Endometrium (tissue), 2 donors: ENCODE results near the gene PPP3CB.

Experiments
- FAIRE-seq: peaks from 2 replicates; lab custom pipeline; 2012; peaks lifted over from hg19 to GRCh38; lab: Jason Lieb, UNC
- donor health status: control.
- donor health status: control.

Gene PPP3CB

DNA sequence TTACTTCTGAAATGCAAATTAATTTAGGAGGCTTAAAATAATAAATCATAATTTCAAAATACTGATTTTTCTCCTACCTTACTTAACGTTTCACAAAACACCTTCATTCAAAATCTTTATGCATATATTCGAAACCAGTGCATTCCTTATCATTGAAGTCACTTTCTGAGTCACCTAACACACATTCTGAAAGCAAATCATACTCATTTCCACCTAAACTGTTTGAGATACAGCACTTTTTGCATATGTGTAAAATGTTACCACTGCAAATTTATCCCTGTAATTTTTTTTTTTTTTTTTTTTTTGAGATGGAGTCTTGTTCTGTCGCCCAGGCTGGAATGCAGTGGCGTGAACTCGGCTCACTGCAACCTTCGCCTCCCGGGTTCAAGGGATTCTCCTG, 15.7 kb downstream of the PPP3CB start:
- FAIRE-seq: no peak

DNA sequence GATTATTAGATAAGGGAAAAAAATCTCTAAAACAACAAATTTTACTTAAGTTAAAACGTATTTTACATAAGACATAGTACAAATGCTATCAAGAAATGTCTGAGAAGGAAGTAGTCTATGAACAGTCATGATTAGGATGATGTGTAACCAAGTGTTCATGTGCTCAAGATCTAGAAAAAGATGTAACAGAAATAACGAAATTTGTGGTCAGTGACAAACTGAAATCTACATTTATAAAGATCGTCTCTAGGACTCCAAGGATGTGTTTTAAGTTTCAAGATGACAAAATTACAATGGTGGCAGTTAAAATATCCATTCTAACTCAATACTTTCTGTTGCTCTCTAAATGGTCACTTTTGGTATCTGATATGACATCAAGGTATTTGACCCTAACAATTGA, 17.2 kb downstream of the PPP3CB start:
- FAIRE-seq: no peak

DNA sequence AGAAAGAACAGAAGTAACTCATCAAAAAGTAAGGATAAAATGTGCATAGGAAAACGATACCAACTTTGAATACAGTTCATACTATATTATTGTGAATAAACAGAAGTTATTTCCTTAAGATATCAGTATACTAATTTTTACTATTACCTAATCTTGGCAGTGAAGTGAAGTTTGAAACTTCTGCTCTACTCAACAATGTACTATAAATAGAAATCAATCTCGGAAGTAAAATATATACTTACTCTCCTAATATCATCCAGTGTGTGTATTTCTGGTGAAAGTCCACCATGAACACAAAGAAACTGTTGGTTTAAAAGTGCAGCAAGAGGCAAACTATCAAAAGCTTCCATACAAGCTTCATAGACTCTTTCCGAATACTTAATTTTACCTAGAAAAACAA, 24.6 kb downstream of the PPP3CB start:
- FAIRE-seq: no peak

DNA sequence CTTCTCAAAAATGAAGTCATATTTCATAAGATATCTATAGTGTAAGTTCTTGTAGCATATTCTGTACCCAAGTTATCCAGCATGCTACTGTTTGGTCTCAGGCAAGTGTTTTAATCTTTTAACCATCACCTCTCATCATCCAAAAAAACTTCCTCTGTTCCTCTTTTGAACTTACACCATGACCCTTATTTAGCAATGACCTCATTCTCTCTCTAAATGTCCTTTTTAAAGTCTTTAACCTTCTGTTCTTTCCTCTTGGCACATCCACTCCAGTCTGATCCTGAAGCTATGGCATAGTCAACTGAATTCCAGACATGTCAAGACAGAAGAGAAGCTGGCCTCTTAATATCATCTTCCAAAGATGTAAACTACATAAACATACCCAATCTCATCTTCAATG, 26.2 kb downstream of the PPP3CB start:
- no peak for FAIRE-seq

DNA sequence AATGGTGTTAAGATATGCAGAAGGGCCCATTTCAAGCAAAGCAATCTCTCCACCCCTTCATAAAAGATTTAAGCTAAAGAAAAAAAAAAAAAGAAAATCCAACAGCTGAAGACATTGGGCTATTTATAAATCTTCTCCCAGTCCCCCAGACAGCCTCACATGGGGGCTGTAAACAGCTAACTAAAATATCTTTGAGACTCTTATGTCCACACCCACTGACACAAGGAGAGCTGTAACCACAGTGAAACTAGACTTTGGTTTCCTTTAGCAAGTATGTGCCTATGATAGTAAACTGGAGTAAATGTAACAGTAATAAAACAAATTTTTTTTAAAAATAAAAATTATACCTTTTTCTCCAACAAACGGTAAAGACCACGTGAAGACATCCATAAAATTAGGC, 28.6 kb downstream of the PPP3CB start:
- FAIRE-seq: no peak

DNA sequence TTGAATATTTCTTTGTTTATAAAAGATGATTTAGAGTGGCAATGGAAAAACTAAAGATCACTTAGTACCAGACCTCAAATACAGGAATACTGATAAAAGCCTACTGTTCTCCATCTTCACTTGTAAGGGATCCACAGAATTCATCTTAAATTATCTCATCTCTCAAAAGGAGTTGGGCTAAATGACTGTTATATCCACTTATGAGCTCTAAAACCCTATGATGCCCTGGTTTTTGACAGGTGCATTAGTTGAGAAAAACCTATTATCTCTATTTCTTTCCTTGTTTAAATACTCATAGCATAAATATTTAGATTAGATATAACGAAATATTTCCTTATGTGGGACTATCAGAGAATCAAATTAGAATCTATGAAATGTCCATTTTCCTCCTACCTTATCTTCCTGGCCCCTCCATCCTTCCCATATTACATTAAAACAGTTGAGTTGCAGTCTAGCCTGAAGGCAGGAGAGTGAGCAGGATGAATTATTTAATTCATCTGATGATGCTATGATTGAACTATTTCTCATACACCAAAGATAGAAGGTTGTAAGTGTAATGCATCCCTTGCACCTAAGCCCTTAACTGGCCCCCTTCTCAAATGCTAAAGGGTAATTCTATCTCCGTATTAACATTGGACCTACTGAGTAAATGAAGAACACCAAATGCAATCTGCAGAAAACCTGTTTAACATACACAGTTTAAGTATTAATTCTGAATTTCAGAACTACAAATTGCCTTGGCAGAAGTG, 29.7 kb downstream of the PPP3CB start:
- no peak for FAIRE-seq

DNA sequence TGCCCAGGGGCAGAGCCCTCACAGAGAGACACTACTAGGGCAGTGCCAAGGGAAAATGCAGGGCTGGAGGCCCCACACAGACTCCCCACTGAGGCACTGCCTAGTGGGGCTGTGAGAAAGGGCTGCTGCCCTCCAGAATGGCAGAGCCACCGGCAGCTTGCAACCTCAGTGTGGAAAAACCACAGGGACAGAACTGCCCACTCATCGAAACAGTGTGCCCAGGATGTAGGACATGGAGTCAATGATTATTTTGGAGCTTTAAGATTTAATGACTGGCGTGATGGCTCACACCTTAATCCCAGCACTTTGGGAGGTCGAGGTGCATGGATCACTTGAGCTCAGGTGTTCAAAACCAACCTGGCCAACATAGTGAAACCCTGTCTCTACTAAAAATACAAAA, 34.9 kb downstream of the PPP3CB start:
- no peak for FAIRE-seq

DNA sequence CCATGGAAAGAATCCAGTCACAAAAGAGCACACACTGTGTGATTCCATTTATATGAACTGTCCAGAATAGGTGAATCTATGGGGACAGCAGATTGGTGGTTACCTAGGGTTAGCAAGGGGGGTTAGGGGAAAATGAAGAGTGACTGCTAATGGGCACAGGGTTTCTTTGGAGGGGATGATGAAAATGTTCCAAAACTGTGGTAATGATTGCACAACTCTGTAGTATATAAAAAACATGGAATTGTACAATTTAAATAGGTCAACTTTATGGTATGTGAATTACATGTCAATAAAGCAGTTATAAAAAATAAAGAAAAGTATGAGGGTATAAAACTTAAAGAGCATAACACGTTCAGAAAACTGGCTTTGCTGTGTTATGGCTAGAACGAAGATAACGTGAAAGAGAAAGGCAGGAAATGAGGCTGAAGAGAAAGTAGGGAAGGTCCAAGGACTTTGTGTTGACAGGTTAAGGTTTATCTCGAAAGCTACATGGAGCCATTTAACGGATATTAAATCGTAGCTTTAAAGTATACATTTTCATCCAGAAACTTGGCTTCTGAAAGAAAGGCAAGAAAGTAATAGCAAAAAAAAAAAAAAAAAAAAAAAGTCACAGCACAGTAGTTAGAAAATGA, 36.0 kb downstream of the PPP3CB start:
- FAIRE-seq: no peak

DNA sequence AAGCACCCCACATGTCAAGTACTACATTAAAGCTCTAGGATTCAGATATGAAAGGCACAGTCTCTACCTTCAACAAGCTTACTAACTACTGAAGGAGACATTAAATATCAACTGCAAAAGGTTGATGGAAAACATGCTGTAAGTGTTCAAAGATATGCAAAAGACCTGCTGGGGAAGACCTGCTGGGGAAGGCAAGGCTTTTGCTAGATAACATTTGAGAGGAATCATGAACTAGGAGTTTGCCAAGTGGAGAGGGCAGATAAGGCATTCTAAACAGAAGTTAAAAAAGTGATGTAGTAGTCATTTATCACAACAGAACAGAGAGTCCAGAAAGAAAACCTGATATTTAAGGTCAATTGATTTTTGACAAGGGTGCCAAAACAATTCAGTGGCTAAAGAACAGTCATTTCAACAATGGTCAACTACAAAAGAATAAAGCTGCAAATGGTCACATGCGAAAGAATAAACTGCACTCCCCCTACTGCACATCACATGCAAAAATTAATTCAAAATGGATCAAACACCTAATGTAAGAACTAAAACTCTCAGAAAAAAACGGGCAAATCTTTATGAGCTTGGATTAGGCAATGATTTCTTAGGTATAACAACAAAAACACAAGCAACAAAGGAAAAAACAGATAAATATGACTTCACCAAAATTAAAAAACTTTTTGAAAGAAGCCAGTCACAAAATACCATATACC, 39.5 kb downstream of the PPP3CB start:
- no peak for FAIRE-seq

DNA sequence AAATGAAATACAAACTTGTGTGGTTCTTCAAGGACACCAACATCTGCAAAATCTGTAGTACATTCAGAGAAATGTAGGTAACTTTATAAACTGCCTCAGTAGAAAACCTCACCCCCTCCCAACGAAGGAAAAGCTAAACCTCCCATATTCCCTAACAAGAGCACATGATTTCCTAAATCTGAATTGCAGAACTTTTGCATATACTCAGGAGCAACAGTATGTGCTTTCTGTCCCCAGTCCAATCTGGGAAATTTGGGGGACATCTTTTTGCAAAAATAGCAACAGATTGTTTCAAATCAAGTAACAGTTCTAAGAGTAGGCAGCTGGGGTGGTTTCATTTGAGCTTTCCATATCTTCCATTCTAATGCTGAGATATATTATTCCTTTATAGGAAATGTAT, 46.7 kb downstream of the PPP3CB start:
- no peak for FAIRE-seq

DNA sequence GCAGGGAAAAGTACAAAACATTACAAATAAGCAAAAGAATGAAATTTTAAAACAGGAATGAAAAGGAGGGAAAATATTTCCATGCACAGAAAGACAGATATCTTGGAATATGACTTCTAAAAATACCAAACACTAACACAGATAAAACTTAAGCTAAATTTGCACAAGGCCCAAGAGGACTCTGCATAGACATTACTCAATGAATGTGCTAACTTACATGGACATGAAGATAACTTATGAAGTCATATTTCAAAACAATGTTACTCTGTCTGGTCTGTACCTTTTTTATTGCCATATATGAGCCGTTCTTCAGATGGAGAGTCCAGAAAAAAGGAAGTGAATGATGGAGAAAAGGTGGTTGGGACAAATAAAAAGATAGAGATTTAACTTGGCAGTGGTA, 47.4 kb downstream of the PPP3CB start:
- FAIRE-seq: no peak

DNA sequence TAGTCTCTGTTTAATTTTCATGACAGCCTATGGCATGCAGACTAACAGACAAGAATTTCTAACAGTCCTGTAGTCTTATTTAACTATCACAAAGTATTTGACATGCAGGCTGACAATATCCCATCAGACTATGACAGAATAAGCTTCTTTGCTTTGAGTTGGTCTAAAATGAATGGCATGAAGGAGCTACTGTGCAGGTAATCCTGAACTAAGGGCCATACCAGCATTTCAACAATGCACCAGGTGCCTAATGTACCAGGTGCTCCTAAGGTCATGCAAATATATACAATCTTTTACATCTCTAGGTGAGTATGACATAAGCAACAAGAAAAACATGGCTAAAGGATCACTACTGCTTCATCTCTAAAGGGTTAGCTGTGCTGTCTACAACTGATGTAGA, 48.9 kb downstream of the PPP3CB start:
- FAIRE-seq: no peak

DNA sequence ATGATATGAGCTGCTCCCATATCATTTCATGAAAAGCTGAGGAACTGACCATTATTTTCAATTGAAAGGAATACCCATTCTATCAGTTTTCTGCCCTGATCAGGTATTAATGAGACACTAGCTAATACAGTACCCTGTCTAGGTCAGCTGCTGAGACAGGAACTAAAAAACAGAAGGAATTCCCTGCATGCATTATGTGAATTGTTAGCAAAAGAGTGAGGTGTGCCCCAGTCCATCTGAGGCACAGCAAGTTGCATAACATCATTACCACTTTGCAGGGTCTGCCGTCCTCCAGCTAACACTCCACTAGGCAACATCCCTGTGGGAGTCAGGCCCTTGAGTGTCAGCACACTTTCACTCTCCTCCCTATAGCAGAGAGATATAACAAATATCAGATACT, 51.4 kb downstream of the PPP3CB start:
- no peak for FAIRE-seq

DNA sequence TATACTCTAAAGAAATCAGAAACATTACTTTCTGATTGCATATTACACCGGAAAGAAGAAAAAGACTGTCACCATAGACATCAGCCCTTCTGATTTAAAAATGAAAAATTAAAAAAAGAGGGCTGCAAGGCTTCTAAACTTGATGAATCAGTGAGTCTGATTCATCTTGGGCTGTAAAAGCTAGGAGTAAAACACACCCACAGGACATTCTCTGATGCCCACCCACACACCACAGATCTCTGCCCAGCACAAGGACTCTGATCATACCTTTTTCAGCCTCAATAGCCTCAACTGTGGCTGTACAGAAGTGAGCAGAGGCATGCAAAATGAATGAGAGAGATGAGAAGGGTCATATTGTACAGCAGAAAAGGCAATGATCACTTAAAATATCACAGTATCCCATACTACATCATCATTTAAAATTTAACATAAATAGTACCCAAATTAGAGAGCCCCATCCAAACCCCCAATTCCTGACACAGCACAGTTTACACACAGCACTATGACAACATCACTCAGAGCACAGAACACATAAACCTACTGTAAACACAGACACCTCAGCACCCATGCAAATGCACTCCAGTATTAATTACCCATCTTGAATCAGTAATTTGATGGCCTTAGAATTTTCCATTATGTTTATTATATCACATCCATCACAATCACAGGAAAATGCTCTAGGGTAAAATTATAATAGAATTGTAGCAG, 56.1 kb downstream of the PPP3CB start:
- no peak for FAIRE-seq

DNA sequence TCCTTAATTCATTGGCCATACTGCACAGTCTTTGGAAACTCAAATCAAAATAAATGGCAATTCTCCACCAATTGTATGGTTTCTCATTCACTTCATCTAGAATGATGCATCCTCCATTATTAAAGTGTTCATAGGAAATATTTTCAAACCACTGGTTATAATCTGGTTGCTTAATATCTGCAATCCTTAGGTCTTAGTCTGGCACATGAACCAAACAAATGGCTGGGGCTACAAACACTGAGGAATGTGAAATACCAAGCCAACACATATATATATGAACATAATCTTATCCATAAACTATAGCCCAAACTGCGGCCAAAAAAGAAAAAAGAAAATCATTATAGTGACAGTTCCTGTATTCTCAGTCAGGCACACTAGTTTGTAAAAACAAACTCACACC, 56.8 kb downstream of the PPP3CB start:
- no peak for FAIRE-seq

DNA sequence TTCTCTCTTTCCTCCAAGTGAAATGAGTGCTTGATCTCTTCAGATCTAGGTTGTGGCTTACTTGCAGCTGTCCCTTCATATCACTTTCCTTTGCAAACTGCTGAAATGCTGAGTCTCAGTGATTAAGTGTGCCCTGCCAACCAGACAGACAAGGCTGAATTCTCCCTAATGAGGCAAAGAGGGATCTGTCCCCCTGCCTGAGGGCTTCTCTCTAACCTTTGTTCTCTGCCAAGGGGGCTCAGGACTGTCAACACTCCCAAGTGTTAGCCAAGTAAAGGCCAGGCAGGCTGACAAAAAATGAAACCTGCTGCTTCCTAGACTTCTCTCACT, 62.3 kb downstream of the PPP3CB start, which contains the start of gene MSS51:
Gene MSS51, minus strand, starts transcription at position 24 of the 330 bp plus-strand sequence. CDS start 5,277 bp downstream, outside the sequence.
- no peak for FAIRE-seq

DNA sequence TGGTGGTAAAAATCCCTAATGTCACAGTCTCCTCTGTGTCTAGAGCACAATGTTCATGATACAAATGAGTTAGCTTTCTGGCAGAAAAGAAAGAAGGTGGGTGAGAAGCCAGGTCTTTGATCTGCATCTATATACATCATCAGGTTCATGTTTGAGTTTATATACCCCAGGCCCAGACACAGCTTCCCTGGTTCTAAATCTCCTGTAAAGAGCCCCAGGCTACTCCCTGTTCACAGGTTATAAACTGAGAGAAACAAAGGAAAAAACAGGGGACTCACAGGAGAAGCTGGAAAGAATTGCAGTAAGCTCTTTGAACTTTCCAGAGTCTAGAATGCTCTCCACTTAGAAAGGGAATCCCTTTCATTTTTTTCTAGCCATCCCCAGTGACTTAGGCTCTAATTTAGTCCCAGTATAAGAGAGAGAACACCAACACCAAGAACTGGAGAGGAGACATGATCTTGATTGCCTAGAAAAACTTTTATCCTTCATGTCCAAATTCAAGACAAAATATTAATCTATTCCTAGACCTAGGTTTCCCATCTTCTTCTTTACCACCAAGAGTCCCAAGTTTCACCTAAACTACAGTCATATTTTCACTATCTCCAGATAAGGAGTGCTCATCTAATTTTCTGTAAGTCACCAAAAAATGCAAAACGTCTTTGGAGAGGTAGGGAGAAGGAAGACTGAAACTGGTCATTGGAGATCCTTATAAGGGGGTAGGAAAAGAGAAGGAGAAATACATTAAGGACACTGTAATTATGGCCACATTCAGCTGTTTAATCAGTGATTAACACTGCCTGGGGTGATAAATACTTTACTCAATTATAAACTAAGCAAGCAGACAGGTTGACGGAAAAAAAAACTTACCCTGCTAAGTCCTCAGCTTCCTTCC, 62.9 kb downstream of the PPP3CB start:
- FAIRE-seq: no peak

DNA sequence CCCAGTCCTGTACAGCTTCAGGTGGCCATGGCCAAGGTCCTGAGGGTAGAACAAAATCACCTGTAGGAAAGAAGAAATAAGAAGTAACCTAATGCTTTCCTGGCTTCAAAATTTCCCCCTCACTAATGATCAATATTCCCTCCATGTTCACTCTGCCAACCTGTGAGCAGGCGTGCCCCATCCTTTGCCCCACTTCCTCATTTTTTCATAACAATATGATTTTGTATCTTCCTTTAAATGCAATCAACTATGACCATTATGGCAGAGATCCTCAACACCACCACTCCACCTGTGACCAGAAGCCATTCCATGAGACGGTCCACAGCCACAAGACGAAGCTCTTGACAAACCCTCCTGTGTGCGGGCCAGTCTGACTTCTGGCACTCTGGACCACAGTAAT, 69.5 kb downstream of the PPP3CB start:
- FAIRE-seq: no peak

DNA sequence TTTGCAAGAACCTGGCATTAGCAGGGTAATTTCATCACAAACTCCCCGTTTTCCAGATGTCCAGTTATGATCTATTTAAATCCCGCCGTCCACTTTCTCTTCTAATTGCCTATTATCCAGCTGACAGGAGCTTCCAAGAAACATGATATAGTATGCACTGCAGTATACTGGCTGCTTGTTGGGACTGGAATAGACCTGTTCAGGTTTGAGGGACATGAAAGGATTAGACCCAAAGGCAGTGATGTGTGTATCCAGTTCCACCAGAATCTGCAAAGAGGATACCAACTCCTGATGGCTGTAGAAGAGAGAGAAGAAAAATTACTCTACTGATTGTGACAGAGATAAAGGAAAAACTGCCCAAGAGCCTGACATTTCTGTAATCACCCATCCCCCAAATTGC, 71.3 kb downstream of the PPP3CB start:
- no peak for FAIRE-seq

DNA sequence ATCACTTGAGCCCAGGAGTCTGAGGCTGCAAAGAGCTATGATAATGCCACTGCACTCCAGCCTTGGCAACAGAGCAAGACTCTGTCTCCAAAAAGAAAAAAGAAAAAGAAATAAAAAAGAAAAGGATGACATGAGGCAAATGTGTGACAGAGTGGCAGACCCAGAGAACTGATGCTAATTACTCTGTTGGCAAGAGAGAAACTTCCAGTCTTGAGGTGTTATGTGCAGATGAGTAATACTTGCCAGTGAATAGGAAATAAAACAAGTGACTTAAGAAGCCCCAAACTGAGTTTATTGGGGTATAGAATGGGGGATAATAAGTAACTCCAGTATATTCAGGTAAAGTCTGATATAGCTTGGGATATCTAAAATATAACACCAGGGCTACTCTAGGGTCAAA, 72.5 kb downstream of the PPP3CB start:
- FAIRE-seq: no peak

DNA sequence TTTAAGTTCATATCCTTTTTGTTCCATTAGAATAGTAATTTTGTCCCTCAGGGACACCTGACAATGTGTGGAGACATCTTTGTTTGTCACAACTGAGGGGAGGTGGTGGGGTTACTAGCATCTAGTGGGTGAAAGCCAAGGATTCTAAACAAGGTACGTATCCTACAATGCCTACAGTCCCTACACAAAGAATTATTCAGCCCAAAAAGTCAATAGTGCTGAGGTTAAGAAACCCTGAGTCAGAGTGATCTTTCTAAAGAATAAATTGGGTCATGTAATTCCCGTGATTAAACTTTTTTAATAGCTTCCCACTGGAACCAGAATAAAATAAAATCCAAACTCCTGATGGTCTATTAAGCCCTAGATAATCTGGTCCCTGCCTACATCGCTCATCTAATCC, 79.3 kb downstream of the PPP3CB start:
- FAIRE-seq: no peak
